GM18870 (cell line): ENCODE data around the gene CHAF1B.
"Not testable (repeated sequence)": the region's sequence is repeated elsewhere in the genome, so short reads cannot be mapped to it uniquely, and the experiment has no call there.

ENCODE experiments used
- ATAC-seq: cut with Tn5 transposase; IDR thresholded peaks from one replicate; pipeline ENCODE4 v1.9.1; 2021; ENCODE audit warnings: moderate library complexity; ENCODE audit not compliant: unreplicated experiment

CHAF1B gene

DNA sequence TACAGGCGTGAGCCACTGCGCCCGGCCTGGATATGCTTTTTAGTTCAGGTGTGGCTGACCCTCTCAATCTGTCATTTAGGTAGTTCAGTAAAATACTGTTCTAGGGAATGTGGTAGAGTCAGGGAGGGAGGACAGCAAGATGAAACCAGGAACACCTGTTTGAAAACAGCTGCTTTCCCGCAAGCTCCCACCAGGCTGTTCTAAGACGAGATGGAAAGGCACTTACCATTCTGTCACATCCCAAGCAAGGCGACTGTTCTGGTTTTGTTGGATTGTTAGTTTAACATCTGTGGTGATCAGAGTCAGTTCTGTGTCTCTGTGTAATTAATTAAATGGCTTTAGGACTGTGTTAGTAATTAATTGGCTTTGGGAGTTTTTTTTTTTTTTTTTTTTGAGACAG lies 2.9 kb downstream of the CHAF1B start:
- no peak for ATAC-seq

DNA sequence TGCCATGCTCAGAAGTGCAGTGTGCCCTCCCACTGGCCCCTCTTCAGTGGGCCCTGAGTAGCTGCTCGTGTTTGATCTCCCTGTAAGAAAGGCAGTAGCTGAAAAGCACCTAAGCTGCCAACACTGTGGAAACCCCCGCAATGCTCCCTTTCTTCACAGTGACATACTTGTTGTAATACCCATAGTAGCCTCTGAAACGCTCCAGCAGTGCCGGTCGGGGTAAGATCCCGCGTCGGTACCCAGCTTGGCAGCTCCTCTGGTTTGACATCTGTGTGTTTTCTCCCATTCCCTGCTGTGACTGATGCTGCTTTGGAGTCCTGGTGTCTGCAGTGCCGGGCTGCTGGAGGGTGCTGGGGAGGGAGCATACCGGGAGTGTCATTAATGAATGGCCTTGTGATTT lies 3.6 kb downstream of the CHAF1B start:
- no peak for ATAC-seq

DNA sequence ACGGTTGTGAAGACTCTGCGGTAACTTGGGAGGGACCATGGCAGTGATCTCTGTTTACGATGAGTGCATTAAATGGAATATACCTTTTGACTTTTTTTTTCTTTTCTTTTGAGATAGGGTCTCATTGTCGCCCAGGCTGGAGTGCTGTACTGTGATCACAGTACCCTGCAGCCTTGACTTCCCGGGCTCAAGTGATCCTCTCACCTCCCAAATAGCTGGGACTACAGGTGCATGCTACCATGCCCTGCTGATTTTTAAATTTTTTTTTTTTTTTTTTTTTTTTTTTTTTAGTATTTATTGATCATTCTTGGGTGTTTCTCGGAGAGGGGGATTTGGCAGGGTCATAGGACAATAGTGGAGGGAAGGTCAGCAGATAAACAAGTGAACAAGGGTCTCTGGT lies 6.5 kb downstream of the CHAF1B start:
- ATAC-seq, result not testable (repeated sequence)

DNA sequence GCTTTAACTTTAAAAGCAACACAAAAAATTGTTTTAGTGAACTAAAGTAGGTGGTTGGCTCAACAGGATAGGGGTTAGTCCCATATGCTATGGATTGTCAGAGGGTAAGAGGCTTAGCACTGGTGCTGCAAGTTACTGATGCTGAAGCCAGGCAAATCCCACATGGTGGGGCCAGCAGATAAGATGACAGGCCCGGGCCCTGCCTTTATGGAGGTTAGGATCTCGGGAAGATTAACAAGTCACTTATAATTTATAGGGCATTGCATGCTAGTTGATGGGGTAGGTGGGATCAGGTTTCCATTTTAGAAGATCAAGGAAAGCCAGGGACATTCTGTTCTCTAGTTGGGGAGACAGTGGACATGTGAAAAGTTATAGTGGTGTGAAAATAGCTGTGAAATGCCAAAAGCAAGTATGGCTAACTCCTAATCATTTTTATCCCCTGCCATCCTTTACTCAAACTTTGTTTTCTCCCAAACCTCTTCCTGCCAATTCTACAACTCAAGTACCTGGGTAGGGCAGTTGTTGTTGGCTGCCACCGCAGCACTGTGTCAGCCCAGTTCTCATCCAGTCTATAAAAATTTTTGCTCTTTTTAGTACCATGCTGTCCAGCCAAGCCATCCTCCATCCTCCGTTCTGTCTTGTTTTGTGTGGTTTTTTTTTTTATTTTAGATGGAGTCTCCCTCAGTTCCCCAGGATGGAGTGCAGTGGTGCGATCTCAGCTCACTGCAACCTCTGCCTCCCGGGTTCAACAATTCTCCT lies 10.3 kb downstream of the CHAF1B start:
- no peak for ATAC-seq

DNA sequence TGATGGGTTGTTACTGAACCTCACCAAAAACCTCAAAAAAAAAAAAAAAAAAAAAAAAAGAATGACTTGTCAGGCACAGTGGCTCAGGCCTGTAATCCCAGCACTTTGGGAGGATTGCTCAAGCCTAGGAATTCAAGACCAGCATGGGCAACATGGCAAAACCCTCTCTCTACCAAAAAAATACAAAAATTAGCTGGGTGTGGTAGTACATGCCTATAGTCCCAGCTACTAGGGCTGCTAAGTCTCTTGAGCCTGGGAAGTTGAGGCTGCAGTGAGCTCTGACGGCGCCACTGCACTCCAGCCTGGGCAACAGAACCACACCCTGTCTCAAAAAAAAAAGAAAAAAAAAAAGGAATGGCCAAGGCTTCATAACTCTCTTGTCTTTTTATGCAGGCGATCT lies 11.1 kb downstream of the CHAF1B start:
- ATAC-seq, result no peak

DNA sequence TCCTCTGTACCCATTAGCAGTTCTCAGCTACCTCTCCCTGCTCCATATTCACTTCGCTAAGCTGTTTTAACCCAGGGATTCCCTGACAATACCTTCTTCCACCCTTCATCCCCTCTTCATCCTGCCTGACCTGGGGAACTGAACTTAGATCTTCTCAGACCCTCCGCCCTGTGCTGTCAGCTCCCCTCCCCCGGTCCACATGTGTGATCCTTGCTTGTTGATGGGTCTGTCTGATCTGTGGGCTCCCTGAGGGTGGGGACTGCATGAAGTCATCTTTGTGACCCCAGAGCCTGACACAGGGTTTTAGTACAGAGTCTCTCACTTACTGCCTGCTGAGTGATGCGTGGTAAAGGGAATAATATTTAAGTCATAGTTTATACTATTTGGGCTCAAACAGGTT lies 11.8 kb downstream of the CHAF1B start:
- ATAC-seq, result no peak

DNA sequence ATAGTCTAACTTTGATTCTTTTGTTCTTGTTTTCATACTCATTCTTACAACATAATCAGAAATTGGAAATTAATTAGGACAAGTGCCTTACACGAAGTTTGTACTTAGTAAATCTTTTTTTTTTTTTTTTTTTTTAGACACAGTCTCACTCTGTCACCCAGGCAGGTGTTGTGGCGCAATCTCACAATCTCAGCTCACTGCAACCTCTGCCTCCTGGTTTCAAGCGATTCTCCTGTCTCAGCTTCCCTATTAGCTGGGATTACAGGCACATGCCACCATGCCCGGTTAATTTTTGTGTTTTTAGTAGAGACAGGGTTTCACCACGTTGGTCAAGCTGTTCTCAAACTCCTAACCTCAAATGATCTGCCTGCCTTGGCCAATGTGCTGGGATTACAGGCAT lies 12.4 kb downstream of the CHAF1B start:
- ATAC-seq, result no peak

DNA sequence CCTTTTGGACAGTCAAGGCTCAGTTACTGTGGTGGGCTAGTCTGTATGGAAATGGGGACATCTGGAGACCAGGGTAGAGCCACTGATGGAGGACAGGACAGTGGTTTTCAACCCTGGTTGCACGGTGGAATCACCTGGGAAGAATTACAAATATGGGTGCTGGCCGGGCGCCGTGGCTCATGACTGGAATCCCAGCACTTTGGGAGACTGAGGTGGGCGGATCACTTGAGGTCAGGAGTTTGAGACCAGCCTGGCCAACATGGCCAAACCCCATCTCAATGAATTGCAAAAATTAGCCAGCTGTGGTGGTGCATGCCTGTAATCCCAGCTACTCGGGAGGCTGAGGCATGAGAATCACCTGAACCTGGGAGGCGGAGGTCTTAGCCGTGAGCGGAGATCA lies 14.5 kb downstream of the CHAF1B start:
- ATAC-seq, result not testable (repeated sequence)

DNA sequence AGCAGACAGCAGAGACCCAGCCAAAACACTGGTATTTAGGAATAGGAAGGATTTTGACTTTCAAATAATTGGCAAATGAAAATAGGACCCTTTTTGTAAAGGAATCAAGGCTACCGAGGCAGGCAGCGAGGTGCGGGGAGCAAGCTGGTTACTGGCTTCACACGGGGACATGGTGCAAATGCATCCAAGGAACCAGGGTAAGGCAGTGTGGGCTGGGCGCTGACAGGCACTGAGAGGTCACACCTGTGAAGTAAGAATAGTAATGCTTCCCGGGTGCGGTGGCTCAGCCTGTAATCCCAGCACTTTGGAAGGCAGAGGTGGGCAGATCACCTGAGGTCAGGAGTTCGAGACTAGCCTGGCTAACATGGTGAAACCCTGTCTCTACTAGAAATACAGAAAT lies 15.5 kb downstream of the CHAF1B start:
- no peak for ATAC-seq

DNA sequence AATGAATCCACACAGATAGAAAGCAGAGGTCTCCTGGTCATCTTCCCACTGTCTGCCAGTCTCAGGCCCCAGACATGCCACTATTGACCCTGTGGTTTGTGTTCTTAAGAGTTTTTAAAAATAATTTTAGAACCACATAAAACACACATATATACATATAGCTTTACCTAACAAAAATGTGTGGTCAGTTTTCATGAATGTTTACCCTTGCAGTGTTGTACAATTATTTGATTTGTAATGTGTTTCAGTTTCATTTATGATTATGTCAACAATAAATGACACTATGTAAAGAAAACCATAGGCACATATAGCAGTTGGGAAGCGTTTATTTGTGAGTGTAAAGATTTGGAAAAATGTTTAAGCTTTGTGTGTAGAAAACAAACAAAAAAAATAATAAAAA lies 17.1 kb downstream of the CHAF1B start:
- ATAC-seq, result no peak

DNA sequence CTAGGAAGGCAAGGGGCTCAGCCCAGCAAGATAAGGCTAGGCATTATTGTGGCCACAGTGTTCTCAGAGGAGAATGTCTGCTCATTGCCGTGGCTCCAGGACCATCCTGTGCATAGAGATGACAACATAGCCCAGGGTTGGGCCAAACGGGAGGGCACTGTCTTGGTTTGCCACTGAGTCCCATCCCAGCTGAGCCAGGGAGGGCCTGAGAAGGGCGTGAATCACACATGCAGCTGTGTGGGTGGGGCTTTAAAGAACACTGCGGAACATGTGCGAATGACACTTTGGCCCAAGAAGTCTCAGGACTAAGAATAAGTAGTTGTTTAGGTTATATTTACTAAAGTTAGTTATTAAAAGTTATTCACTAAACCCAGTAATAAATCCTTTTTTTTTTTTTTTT lies 18.5 kb downstream of the CHAF1B start:
- ATAC-seq, result no peak

DNA sequence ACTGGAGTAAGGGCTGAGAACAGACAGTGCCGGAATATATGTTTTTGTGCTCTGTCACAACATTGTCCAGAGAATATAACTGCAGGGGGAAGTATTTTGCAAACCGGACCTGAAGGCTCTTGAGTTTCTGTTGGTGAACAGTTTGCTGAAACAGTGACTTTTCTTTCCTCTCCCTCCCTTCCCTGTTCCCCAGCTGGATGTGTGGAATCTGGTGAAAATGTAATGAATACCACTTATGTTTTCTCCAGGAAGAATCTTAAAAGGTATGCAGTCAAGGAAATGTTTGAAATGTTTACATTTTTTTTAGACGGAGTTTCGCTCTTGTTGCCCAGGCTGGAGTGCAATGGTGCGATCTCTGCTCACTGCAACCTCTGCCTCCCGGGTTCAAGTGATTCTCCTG lies 23.4 kb downstream of the CHAF1B start:
- no peak for ATAC-seq

DNA sequence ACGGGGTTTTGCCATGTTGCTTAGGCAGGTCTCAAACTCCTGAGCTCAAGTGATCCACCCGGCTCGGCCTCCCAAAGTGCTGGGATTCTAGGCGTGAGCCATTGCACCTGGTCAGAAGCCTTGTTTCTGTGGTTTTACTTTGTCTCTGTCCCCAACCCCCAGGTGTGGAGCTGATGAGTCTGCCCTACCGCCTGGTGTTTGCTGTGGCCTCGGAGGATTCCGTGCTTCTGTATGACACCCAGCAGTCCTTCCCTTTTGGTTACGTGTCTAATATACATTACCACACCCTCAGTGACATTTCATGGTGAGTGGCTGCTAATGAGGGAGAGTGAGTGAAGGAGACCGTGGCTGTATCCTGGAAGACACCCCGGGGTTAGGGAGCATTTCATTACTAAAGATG lies 26.1 kb downstream of the CHAF1B start:
- ATAC-seq, result no peak

DNA sequence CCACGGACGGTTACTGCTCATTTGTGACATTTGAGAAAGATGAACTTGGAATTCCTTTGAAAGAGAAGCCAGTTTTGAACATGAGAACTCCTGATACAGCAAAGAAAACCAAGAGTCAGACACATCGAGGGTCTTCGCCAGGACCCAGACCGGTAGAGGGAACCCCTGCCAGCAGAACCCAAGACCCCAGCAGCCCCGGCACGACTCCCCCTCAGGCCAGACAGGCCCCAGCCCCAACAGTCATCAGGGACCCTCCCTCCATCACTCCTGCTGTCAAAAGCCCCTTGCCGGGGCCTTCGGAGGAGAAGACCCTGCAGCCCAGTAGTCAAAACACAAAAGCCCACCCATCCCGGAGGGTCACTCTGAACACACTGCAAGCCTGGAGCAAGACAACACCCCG lies 27.7 kb downstream of the CHAF1B start:
- ATAC-seq, result no peak

DNA sequence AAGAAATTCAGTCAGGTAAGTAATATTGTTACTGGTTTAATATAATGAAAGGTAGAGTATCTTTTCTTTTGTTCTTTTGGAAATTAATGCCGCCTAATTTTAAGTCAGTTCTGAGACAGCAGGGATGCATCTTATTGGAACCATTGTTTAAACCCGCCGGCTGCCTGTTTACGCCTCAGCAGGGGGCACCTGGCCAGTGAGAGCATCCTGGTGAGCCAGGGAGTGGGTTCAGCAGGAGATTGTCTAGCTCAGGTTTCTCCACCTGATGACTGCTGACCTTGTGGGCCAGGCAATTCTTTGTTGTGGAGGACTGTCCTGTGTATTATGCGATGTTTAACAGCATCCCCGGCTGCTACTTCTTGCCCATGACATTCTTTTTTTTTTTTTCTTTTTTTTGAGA lies 30.2 kb downstream of the CHAF1B start:
- ATAC-seq, result no peak

DNA sequence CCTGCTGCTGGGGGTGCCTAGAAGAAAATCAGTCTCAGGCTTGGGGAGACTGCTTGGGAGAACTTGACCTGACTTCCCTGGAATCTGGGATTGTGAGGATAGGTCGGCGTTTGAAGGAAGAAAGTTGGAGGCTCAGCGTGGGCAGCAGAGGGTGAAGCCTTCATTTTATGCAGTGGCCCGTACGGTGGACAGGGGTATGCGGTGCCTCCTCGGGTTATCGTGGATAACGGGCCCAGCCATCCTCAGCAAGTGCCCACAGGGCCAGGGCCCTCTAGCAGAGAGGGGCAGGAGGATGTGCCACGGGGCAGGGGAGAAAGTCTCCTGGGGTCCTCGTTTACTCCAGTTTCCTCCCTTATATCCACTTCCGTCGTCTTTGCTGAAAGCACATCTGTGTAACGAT lies 34.0 kb downstream of the CHAF1B start:
- no peak for ATAC-seq

DNA sequence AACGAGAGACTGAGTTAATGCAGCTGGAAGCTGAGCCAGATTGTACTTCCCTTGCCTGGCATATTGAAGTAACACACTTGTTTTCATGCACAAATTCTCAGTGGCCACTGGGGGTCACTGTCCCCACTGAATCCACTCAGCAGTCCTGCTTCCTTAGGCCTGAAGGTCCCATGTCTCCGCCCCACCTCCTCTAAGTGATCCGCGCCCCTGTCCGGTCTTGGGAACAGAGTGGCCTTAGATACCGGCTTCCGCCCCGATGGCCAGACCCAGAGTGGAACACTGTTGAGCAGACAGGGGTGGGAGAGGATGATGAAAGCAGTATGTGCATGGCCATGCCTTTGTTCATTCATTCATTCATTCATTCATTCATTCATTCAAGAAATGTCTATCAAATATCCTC lies 34.8 kb downstream of the CHAF1B start:
- no peak for ATAC-seq

DNA sequence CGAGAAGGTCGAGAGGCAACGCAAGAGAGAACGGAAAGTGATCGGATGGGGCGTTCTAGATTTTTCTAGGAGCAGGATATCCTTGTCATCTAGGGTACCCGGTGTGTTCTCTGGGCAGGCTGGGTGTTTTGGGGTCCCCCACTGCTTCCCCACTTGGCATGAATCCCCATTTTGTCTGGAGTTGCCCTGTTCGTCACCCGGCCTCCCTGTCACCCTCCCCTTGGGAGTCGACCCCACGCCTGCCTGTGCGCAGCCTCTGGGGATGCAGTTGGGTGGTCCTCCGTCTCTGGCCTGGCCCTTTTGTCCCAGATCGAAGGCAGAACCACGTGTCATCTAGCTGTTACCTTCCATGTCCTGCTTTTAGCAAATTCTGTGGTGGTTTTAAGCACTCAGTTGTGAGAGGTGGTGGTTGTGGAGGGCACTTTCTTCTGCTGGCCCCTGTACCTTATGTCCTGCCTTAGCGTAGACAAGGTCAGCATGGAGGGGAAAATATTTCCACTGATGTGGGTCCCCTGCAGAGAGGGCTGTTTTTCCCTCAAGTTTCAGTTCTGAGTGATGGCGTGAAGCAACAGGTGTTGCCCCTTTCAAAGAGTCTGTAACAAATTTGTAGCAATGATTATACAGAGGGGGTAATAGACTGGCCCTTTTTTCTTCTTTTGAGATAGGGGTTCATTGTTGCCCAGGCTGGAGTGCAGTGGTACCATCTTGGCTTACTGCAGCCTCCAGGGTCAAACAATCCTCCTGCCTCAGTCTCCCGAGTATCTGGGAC lies 35.6 kb downstream of the CHAF1B start:
- ATAC-seq, result no peak

DNA sequence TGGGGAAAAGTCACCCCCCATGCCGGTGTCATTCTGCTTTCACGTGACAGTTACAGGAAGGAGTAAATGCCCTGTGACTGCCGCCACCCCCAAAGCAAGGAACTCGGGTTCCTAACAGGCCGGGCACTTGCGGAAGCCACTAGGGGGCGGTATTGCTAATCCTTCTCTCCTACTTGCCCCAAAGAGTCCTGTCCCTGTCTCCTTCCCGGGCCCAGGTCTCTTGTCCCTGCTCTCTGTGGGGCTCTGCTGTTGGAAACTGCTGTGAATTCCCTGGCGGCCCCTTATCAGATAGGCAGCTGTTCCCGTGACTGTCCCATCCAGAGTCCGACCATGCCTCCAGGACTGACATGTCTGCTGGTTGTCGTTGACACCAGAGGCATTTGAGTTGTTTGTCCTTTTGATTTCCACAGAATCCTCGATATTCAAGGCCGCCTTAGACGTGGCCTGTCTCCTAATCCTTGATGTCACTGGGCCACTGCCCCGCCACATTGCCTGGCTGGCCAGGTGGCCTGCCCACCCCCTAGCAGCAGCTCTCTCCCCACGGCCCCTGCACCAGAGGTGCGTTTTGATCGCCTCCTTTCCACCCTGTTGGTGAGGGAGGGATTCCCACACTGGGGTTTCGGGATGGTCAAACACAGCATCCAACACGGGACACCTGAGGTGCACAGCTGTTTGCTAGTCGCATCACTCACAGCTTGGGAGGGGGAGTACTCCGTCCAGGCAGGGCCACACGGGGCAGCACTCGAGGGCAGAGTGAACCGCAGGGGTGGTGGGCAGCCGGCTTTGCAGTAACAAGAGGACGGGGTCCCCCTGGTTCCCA lies 37.3 kb downstream of the CHAF1B start:
- ATAC-seq, result no peak

DNA sequence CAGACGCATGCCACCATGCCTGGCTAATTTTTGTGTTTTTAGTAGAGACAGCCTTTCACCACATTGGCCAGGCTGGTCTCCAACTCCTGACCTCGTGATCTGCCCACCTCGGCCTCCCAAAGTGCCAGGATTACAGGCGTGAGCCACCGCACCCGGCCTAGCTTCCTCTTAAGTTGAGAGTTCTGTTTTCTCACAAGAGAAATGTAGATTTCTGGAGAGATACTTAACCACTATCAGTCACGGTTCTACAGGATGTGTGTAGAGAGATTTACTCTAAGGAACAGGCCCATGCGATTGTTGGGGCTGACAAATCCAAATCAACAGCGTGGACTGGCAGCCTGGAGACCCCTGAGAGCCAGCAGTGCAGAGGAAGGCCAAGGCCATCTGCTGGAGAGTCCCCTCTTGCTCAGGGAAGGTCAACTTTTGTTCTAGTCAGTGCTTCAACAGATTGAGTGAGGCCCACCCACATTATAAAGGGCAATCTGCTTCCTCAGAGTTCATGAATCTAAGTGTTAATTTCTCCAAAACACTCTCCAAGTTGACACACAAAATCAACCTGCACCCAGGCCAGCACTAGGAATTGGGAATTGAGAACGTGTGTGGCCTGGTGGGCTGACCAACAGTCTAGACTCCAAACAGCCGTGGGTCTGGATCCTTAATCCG lies 38.7 kb downstream of the CHAF1B start:
- ATAC-seq, result no peak

DNA sequence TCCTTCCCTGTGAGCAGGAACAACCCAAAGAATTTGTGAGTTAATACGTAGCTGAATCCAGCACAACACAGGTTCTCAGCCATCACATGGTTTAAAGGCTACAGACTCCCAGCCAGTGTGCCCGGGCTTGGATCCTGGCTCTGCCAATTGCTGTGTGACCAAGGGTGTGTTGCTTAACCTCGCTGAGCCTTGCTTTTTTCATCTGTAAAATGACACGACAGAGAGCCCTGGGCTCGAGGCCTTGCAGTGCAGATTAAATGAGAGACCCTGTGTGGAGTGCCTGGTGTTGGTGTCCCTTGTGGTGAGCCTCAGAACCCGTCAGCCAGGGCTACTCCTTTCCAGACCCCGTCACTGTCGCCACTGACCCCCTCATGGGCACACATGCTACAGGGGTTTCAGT lies 39.4 kb downstream of the CHAF1B start:
- ATAC-seq, result no peak
